Astrocyte of the spinal cord (primary cell): ENCODE results near the gene PLXNC1.

Experiments used
- DNase-seq: peaks from one replicate; pipeline ENCODE4 v3.0.0; 2011; ENCODE audit warnings: low read depth, low spot score
- H3K4me3 ChIP-seq: 2 replicates; pipeline ENCODE4 v1.5.1; 2011; ENCODE audit warnings: low read depth, mild to moderate bottlenecking, low read length, moderate library complexity
- CTCF ChIP-seq: IDR thresholded peaks from 2 replicates; pipeline ENCODE4 v1.5.1; 2012; ENCODE audit warnings: low read depth, mild to moderate bottlenecking, low read length, inconsistent platforms
- in situ Hi-C: cut with HindIII; loops from 2 replicates; pipeline ENCODE4 v1.10.0; 2017; ENCODE audit warnings: low sequenced_read_pairs

Gene PLXNC1

DNA sequence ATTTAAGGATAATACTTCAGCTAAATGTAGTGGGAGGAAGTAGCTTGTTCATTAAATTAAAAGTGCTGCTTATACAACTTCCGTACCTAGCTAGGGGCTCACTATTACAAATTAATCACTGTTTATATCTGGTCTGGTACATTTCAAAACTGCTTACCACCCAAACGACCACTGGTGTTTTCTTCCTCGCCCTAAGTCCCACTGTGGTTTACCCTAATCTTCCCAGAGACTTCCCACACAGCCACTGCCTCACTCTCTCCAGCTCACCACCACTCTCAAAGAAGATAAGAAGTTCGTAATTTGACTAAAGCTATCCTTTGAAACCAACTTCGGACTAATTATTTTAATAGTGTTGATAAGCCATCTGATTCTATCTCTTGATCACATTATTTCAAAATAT lies 62.6 kb downstream of the PLXNC1 start:
- no peak overlapping the region for H3K4me3 ChIP-seq
- no peak for TF ChIP-seq CTCF
- no peak for DNase-seq
- in situ Hi-C loops: no loop called here

DNA sequence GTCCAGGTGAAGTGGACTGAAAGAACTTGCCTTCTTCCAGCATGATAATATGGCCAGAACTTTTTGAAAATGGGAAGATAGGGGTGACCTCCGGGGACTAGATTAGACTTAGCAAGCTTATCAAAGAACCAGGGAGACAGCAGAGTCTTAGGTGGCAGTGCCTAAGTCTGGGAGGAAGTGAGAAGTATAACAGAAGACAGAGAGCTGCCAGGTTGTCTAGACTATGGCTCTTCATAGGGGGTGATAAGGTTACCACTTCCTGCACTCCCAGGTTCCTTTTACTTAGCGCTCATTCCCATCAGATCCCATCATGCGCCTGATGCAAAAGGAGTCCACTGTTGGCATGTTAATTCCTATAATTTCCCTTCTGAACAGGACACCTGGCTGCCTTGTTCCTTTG lies 69.9 kb downstream of the PLXNC1 start:
- no peak overlapping the region for H3K4me3 ChIP-seq
- in situ Hi-C loops: no loop called here
- TF ChIP-seq CTCF: no peak
- DNase-seq: no peak

- no peak for DNase-seq
- TF ChIP-seq CTCF: no peak
- in situ Hi-C loops: no loop called here
These were observed 71.4 kb downstream of the PLXNC1 start for GRCh38 chr12:94219622-94220302.

DNA sequence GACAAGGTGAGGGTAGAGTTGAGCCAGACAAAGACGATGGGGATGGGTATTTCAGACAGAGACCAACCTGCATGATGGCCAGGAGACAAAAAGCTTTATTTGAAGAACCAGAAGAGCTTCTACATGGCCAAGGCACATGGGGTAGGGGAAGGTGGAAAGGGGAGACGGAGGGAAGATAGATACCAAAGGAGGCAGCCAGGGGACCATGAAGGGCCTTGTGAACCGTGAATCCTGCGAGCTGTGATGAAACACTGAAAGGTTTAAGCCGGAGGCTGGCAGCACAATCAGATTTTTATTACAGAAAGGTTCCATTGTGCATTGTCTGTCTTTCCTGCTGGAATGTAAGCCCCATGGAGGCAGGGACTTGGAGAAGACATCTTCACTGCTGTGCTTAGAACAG lies 72.4 kb downstream of the PLXNC1 start:
- no peak for TF ChIP-seq CTCF
- DNase-seq: no peak
- in situ Hi-C loops: no loop called here
- no peak overlapping the region for H3K4me3 ChIP-seq

More at GRCh38 chr12:94219622-94220302, 71.4 kb downstream of the PLXNC1 start:
- no peak overlapping the region for H3K4me3 ChIP-seq

GRCh38 chr12:94222351-94223084 lies 74.1 kb downstream of the PLXNC1 start:
- in situ Hi-C loops: no loop called here
- DNase-seq: no peak
- no peak for TF ChIP-seq CTCF
- no peak overlapping the region for H3K4me3 ChIP-seq

DNA sequence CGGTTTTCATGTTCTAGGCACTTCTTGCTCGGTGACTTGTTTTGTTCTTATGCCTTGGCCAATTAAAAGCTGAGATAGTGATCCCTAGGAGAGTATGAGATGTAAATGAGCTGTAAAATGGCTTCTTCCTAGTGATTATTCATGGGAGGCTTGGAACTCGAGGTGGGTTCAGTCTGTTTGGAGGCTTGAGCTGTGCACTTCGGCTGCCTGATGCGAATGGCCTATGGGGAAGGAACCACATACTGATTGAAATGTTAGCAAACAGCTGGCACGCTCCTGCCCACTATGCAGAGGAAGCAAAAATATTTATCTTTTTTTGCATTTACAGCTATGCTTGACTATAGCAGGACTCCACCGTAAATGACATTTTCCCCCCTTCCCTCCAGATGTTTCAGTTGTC lies 75.5 kb downstream of the PLXNC1 start:
- no peak for TF ChIP-seq CTCF
- DNase-seq: no peak
- no peak overlapping the region for H3K4me3 ChIP-seq
- in situ Hi-C loops: no loop called here
